AG10803 (cell line): ENCODE results near the gene TMEM178A.
A peak's percentile ranks its signal among the peaks of the same experiment; 100 is the strongest.

ENCODE experiments used
- DNase-seq: peaks from one replicate; pipeline ENCODE4 v3.0.0; 2010; ENCODE audit warnings: low read depth
- H3K4me3 ChIP-seq: 2 replicates; pipeline ENCODE4 v1.5.1; 2011; ENCODE audit warnings: mild to moderate bottlenecking, low read length, control low read depth
- CTCF ChIP-seq: conservative IDR thresholded peaks from 2 replicates; pipeline ENCODE4 v1.5.1; 2011; ENCODE audit warnings: mild to moderate bottlenecking, low read length, control low read depth, inconsistent platforms

The TMEM178A gene

GRCh38 chr2:39665811-39666490 is at the start of gene TMEM178A:
TSS of gene TMEM178A (plus strand) at chr2:39665917. CDS start at chr2:39665975, 58 bp downstream.
- H3K4me3 ChIP-seq = peak within 1 kb of the TSS; percentile 32
- no peak for TF ChIP-seq CTCF
- no peak for DNase-seq

GRCh38 chr2:39618236-39618635 is 47.5 kb upstream of the TMEM178A start:
- no peak overlapping the region for H3K4me3 ChIP-seq
- DNase-seq = no peak
- no peak for TF ChIP-seq CTCF

GRCh38 chr2:39618736-39619135 is 47.0 kb upstream of the TMEM178A start:
- TF ChIP-seq CTCF = no peak
- DNase-seq = no peak

GRCh38 chr2:39620067-39620466 is 45.6 kb upstream of the TMEM178A start:
- no peak overlapping the region for H3K4me3 ChIP-seq
- TF ChIP-seq CTCF = no peak
- DNase-seq = peak; percentile 84

More at GRCh38 chr2:39618736-39619135, 47.0 kb upstream of the TMEM178A start:
- no peak overlapping the region for H3K4me3 ChIP-seq

GRCh38 chr2:39621596-39621995 is 44.1 kb upstream of the TMEM178A start:
- no peak overlapping the region for H3K4me3 ChIP-seq
- no peak for DNase-seq
- TF ChIP-seq CTCF = no peak

- DNase-seq = no peak
- TF ChIP-seq CTCF = no peak
- H3K4me3 ChIP-seq = no peak overlapping the region
These were observed 42.9 kb upstream of the TMEM178A start for GRCh38 chr2:39622860-39623259.

GRCh38 chr2:39623917-39624316 is 41.8 kb upstream of the TMEM178A start:
- TF ChIP-seq CTCF = no peak
- no peak for DNase-seq
- no peak overlapping the region for H3K4me3 ChIP-seq
